Nephron progenitor cell (in vitro differentiated cells): ENCODE data around the gene PURB.

Experiments
- DNase-seq: peaks from one replicate; pipeline ENCODE4 v3.0.0; 2021
- H3K27ac Mint-ChIP-seq: 2 replicates; pipeline ENCODE4 v1.8.0; 2021; ENCODE audit warnings: mild to moderate bottlenecking, moderate library complexity, mixed read lengths
- H3K27me3 Mint-ChIP-seq: 2 replicates; pipeline ENCODE4 v1.8.0; 2021; ENCODE audit warnings: mild to moderate bottlenecking, low read depth, mixed read lengths; ENCODE audit not compliant: poor library complexity
- H3K36me3 Mint-ChIP-seq: 2 replicates; pipeline ENCODE4 v1.8.0; 2021; ENCODE audit warnings: low read depth, mixed read lengths
- H3K4me1 Mint-ChIP-seq: 2 replicates; pipeline ENCODE4 v1.8.0; 2021; ENCODE audit warnings: mixed read lengths
- H3K4me3 Mint-ChIP-seq: 2 replicates; pipeline ENCODE4 v1.8.0; 2021; ENCODE audit warnings: mild to moderate bottlenecking, moderate library complexity, mixed read lengths
- H3K9me3 Mint-ChIP-seq: 2 replicates; pipeline ENCODE4 v1.8.0; 2021; ENCODE audit warnings: mild to moderate bottlenecking, moderate library complexity, mixed read lengths
- CTCF ChIP-seq: fragments of 200-600 bp; sonication (generic); IDR thresholded peaks from 2 replicates; pipeline ENCODE4 v1.5.0; 2021; ENCODE audit warnings: antibody characterized with exemption

The PURB gene

GRCh38 chr7:44887293-44887692, 2.0 kb upstream of the PURB start:
- H3K4me3 Mint-ChIP-seq: peak overlapping the region; percentile 14
- H3K9me3 Mint-ChIP-seq: no peaks in the 10 kb centered on the region
- no peak overlapping the region for H3K27ac Mint-ChIP-seq
- TF ChIP-seq CTCF: no peak
- no peak for DNase-seq
- H3K4me1 Mint-ChIP-seq: peaks cover 40% of the 10 kb centered on the region
- H3K27me3 Mint-ChIP-seq: peaks cover 27% of the 10 kb centered on the region
- H3K36me3 Mint-ChIP-seq: peaks cover 15% of the 10 kb centered on the region

- Mint-ChIP-seq H3K36me3 (peaks cover 31% of the 10 kb centered on the region), H3K4me1 (peaks cover 55% of the 10 kb centered on the region), H3K9me3 (no peaks in the 10 kb centered on the region), H3K4me3 (peak overlapping the region; percentile 96), H3K27me3 (peaks cover 17% of the 10 kb centered on the region), H3K27ac (peak overlapping the region; percentile 98)
- DNase-seq: peak; percentile 66
- no peak for TF ChIP-seq CTCF
Observed at GRCh38 chr7:44884621-44885393, 523 bp downstream of the PURB start.

GRCh38 chr7:44883961-44884620, 1.2 kb downstream of the PURB start:
- Mint-ChIP-seq H3K27me3 (peaks cover 12% of the 10 kb centered on the region), H3K4me3 (peak overlapping the region; percentile 96), H3K4me1 (peaks cover 59% of the 10 kb centered on the region), H3K27ac (peak overlapping the region; percentile 98), H3K9me3 (no peaks in the 10 kb centered on the region), H3K36me3 (peaks cover 37% of the 10 kb centered on the region)
- DNase-seq: no peak
- TF ChIP-seq CTCF: no peak

- no peak overlapping the region for H3K27ac Mint-ChIP-seq
Observed at GRCh38 chr7:44882899-44883298, 2.4 kb downstream of the PURB start.

GRCh38 chr7:44881610-44882009, 3.7 kb downstream of the PURB start:
- H3K4me3 Mint-ChIP-seq: peak overlapping the region; percentile 96
- no peak for TF ChIP-seq CTCF
- peaks cover 59% of the 10 kb centered on the region for H3K4me1 Mint-ChIP-seq
- no peak for DNase-seq
- H3K36me3 Mint-ChIP-seq: peaks cover 58% of the 10 kb centered on the region
- H3K27ac Mint-ChIP-seq: no peak overlapping the region
- no peaks in the 10 kb centered on the region for H3K9me3 Mint-ChIP-seq
- no peaks in the 10 kb centered on the region for H3K27me3 Mint-ChIP-seq

More at GRCh38 chr7:44882899-44883298, 2.4 kb downstream of the PURB start:
- Mint-ChIP-seq H3K4me1 (peaks cover 59% of the 10 kb centered on the region), H3K36me3 (peaks cover 47% of the 10 kb centered on the region), H3K9me3 (no peaks in the 10 kb centered on the region), H3K27me3 (peaks cover 4% of the 10 kb centered on the region), H3K4me3 (peak overlapping the region; percentile 96)
- no peak for DNase-seq
- no peak for TF ChIP-seq CTCF
